NB4 (cell line): Measurements from ENCODE around the gene IKZF3.
"Not testable (repeated sequence)": the region's sequence is repeated elsewhere in the genome, so short reads cannot be mapped to it uniquely, and the experiment has no call there.

ENCODE experiments used
- DNase-seq: peaks from one replicate; pipeline ENCODE4 v3.0.0; 2010; ENCODE audit warnings: low read depth
- H3K4me3 ChIP-seq: one replicate; pipeline ENCODE4 v1.5.1; 2011; ENCODE audit warnings: mild to moderate bottlenecking, low read depth, low read length, moderate library complexity
- CTCF ChIP-seq: IDR thresholded peaks from one replicate; pipeline ENCODE4 v1.5.1; 2012; ENCODE audit warnings: low read depth, low read length
- MAX ChIP-seq: IDR thresholded peaks from 2 replicates; pipeline ENCODE4 v1.6.1; 2011; ENCODE audit warnings: low read depth, low read length
- MYC ChIP-seq: IDR thresholded peaks from 2 replicates; pipeline ENCODE4 v1.6.1; 2011; ENCODE audit warnings: low read depth, low read length
- POLR2A ChIP-seq: IDR thresholded peaks from 2 replicates; pipeline ENCODE4 v1.6.1; 2011; ENCODE audit warnings: mild to moderate bottlenecking; ENCODE audit not compliant: insufficient read length; ENCODE audit errors: extremely low read depth

The IKZF3 gene

GRCh38 chr17:39727556-39727955 lies 136.6 kb downstream of the IKZF3 start:
- no peak overlapping the region for H3K4me3 ChIP-seq
- DNase-seq, result no peak
- TF ChIP-seq MAX, result no peak
- TF ChIP-seq POLR2A, result no peak
- no peak for TF ChIP-seq MYC
- no peak for TF ChIP-seq CTCF

DNA sequence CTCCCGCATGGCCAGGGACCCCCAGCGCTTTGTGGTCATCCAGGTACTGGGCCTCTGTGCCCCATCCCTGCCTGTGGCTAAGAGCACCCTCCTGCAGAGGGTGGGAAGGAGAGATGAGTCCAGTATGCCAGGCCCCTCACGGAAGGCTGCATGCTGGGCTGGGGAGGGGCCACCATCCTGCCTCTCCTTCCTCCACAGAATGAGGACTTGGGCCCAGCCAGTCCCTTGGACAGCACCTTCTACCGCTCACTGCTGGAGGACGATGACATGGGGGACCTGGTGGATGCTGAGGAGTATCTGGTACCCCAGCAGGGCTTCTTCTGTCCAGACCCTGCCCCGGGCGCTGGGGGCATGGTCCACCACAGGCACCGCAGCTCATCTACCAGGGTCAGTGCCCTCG lies 137.5 kb downstream of the IKZF3 start:
- H3K4me3 ChIP-seq, result no peak overlapping the region
- TF ChIP-seq MYC, result no peak
- no peak for TF ChIP-seq POLR2A
- TF ChIP-seq CTCF, result no peak
- TF ChIP-seq MAX, result no peak
- no peak for DNase-seq

GRCh38 chr17:39725923-39726322 lies 138.2 kb downstream of the IKZF3 start:
- H3K4me3 ChIP-seq, DNase-seq: not testable (repeated sequence)

- no peak for DNase-seq
- TF ChIP-seq MAX, result no peak
- no peak for TF ChIP-seq CTCF
- no peak for TF ChIP-seq MYC
- TF ChIP-seq POLR2A, result no peak
- H3K4me3 ChIP-seq, result no peak overlapping the region
These were observed 139.4 kb downstream of the IKZF3 start for GRCh38 chr17:39724731-39725130.

DNA sequence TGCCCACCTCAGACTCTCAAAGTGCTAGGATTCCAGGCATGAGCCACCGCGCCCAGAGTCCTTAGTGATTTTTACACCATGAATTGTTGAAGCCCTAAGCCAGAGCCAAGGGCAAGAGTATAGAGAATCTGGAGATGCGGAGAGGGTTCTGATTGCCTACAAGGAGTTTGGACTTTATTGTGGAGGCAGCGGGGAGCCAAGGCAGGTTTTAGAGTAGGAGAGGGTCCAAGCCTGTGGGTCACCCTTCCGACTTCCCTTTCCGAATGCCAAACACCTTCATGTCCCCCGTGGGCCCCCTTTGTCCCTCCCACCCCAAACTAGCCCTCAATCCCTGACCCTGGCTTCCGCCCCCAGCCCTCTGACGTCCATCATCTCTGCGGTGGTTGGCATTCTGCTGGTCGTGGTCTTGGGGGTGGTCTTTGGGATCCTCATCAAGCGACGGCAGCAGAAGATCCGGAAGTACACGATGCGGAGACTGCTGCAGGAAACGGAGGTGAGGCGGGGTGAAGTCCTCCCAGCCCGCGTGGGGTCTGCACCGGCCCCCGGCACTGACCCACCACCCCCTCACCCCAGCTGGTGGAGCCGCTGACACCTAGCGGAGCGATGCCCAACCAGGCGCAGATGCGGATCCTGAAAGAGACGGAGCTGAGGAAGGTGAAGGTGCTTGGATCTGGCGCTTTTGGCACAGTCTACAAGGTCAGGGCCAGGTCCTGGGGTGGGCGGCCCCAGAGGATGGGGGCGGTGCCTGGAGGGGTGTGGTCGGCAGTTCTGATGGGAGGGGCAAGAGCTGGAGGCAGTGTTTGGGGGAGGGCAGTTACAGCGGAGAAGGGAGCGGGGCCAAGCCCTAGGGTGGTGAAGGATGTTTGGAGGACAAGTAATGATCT lies 140.9 kb downstream of the IKZF3 start:
- TF ChIP-seq MYC, result no peak
- no peak for TF ChIP-seq CTCF
- no peak for TF ChIP-seq MAX
- no peak for TF ChIP-seq POLR2A
- no peak overlapping the region for H3K4me3 ChIP-seq
- DNase-seq, result peak; percentile 50

DNA sequence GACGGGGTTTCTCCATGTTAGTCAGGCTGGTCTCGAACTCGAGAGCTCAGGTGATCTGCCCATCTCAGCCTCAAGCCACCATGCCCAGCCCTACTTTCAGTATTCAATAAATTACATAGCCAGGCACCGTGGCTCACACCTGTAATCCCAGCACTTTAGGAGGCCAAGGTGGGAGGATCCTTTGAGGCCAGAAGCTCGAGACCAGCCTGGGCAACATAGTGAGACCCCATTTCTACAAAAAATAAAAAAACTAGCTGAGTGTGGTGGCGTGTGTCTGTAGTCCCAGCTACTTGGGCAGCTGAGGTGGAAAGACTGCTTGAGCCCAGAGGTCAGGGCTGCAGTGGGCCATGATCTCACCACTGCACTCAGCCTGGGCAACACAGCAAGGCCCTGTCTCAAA lies 142.0 kb downstream of the IKZF3 start:
- TF ChIP-seq POLR2A (no peak), MAX (no peak), CTCF (no peak), MYC (no peak)
- DNase-seq, result no peak
- H3K4me3 ChIP-seq, result no peak overlapping the region
